ENCODE data around the gene SGO2.
A peak's percentile ranks its signal among the peaks of the same experiment; 100 is the strongest.

Gene SGO2

GRCh38 chr2:200525066-200525465 is 941 bp upstream of the SGO2 start:
- peak overlapping the region; percentile 97 for H2AFZ ChIP-seq (ENCODE audit: low read length)
- H3K4me3 ChIP-seq (ENCODE audit: low read length): peak overlapping the region; percentile 83; the same call in 1 of the 2 replicates
- H3K9ac ChIP-seq (ENCODE audit: low read length): peak overlapping the region; percentile 37; the same call in 1 of the 2 replicates
- H3K4me1 ChIP-seq (ENCODE audit: low read length): peaks cover 5% of the 10 kb centered on the region; the same call in 1 of the 2 replicates
- peak overlapping the region; percentile 92 for H3K4me2 ChIP-seq (ENCODE audit: low read depth, low read length)
- no peak overlapping the region for H3K27ac ChIP-seq (ENCODE audit: low read length)
- no peak for TF ChIP-seq EZH2 (optimal IDR thresholded peaks at IDR 0.05; ENCODE audit: low read depth, low read length)
- no peak for TF ChIP-seq EZH2phosphoT487 (IDR thresholded peaks at IDR 0.05; ENCODE audit: low read length)
- TF ChIP-seq CTCF (IDR thresholded peaks at IDR 0.05; ENCODE audit: low read length): no peak
- no peaks in the 10 kb centered on the region for H3K36me3 ChIP-seq (replicated peaks; ENCODE audit: insufficient read depth, low read length)
- H3F3A ChIP-seq (ENCODE audit: insufficient read depth, low read length): peaks cover 6% of the 10 kb centered on the region; the same call in 1 of the 2 replicates
- H3K9me2 ChIP-seq (replicated peaks; ENCODE audit: insufficient read depth, low read length): no peaks in the 10 kb centered on the region
- no peaks in the 10 kb centered on the region for H3K9me3 ChIP-seq (replicated peaks; ENCODE audit: insufficient read depth, low read length)
- no peaks in the 10 kb centered on the region; the same call in 1 of the 2 replicates for H3K27me3 ChIP-seq (replicated peaks; ENCODE audit: insufficient read depth, low read length)
- DNase-seq: no peak
- no peaks in the 10 kb centered on the region for H4K20me1 ChIP-seq (ENCODE audit: insufficient read depth, low read length)
- peaks cover 37% of the 10 kb centered on the region for H3K79me2 ChIP-seq (ENCODE audit: low read length)

DNA sequence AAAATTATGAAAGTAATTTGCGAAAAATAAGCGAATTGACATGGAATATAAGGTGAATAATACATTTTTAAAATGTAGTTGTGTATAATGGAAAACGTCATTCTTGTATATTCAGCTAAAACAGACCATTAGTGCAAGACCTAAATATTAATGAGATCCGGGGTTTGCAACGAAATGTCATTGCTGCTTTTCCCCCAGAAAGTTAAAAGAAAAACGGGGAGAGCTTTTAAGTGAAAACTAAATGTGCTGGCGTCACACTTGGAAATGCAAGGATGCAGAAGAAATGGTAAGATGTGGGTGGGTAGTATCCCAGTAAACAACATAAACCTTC is 491 bp upstream of the SGO2 start:
- Histone ChIP-seq H3K27me3 (replicated peaks; ENCODE audit: insufficient read depth, low read length) (no peaks in the 10 kb centered on the region; the same call in 1 of the 2 replicates), H4K20me1 (ENCODE audit: insufficient read depth, low read length) (no peaks in the 10 kb centered on the region), H3F3A (ENCODE audit: insufficient read depth, low read length) (peaks cover 6% of the 10 kb centered on the region; the same call in 1 of the 2 replicates), H3K79me2 (ENCODE audit: low read length) (peaks cover 42% of the 10 kb centered on the region), H3K4me3 (ENCODE audit: low read length) (peak overlapping the region; percentile 83), H3K9ac (ENCODE audit: low read length) (peak overlapping the region; percentile 37; the same call in 1 of the 2 replicates), H3K9me3 (replicated peaks; ENCODE audit: insufficient read depth, low read length) (no peaks in the 10 kb centered on the region), H3K36me3 (replicated peaks; ENCODE audit: insufficient read depth, low read length) (no peaks in the 10 kb centered on the region), H3K27ac (ENCODE audit: low read length) (peak overlapping the region; percentile 7; the same call in 1 of the 2 replicates), H2AFZ (ENCODE audit: low read length) (peak overlapping the region; percentile 97), H3K9me2 (replicated peaks; ENCODE audit: insufficient read depth, low read length) (no peaks in the 10 kb centered on the region), H3K4me1 (ENCODE audit: low read length) (peaks cover 5% of the 10 kb centered on the region; the same call in 1 of the 2 replicates), H3K4me2 (ENCODE audit: low read depth, low read length) (peak overlapping the region; percentile 92)
- DNase-seq: no peak
- TF ChIP-seq CTCF (IDR thresholded peaks at IDR 0.05; ENCODE audit: low read length) (no peak), EZH2 (optimal IDR thresholded peaks at IDR 0.05; ENCODE audit: low read depth, low read length) (no peak), EZH2phosphoT487 (IDR thresholded peaks at IDR 0.05; ENCODE audit: low read length) (no peak)

DNA sequence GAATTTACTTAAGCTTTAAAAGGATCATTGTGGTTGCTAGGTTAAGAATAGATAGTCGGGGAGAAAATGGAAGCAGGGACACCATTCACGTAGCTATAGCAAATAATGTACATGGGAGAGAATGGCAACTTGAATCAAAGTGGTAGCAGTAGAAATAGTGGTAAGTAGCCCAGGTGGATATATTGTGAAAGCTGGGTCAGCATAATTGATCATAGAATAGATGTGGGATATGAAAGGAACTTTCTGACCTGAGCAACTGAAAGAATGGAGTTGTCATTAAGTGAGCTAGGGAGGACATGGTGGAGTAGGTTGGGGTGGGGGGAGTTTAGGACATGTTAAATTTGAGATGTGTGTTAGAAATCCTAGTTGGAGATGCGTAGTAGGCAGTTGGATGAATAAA is 2.2 kb downstream of the SGO2 start:
- H3K27me3 ChIP-seq (replicated peaks; ENCODE audit: insufficient read depth, low read length): no peaks in the 10 kb centered on the region; the same call in 1 of the 2 replicates
- H2AFZ ChIP-seq (ENCODE audit: low read length): no peak overlapping the region
- no peak for TF ChIP-seq EZH2 (optimal IDR thresholded peaks at IDR 0.05; ENCODE audit: low read depth, low read length)
- H3K4me2 ChIP-seq (ENCODE audit: low read depth, low read length): no peak overlapping the region
- no peaks in the 10 kb centered on the region for H3K9me2 ChIP-seq (replicated peaks; ENCODE audit: insufficient read depth, low read length)
- H3K9ac ChIP-seq (ENCODE audit: low read length): no peak overlapping the region
- peaks cover 65% of the 10 kb centered on the region for H3K79me2 ChIP-seq (ENCODE audit: low read length)
- peaks cover 6% of the 10 kb centered on the region; the same call in 1 of the 2 replicates for H3F3A ChIP-seq (ENCODE audit: insufficient read depth, low read length)
- no peaks in the 10 kb centered on the region for H3K36me3 ChIP-seq (replicated peaks; ENCODE audit: insufficient read depth, low read length)
- no peaks in the 10 kb centered on the region for H4K20me1 ChIP-seq (ENCODE audit: insufficient read depth, low read length)
- no peak overlapping the region for H3K4me3 ChIP-seq (ENCODE audit: low read length)
- H3K9me3 ChIP-seq (replicated peaks; ENCODE audit: insufficient read depth, low read length): no peaks in the 10 kb centered on the region
- peaks cover 5% of the 10 kb centered on the region; the same call in 1 of the 2 replicates for H3K4me1 ChIP-seq (ENCODE audit: low read length)
- no peak for DNase-seq
- H3K27ac ChIP-seq (ENCODE audit: low read length): no peak overlapping the region

DNA sequence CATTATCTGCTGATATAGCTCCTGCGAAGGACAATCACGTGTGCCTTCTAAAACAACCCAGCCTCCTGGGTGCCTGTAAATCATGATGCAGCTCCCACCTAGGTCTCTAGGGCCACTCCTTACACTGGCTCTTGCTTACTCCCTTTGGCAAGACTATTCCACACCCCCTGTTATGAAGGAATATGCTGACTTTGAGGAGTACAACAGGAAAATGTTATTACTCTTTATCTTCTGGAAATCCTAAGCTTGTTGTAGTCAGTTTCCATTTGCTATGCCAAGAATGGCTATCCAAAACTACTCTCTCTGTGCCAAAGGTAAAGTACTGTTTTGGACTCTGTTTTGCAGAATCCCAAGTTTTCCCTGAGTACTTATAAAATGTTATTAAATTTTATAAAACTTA is 7.7 kb downstream of the SGO2 start:
- H3F3A ChIP-seq (ENCODE audit: insufficient read depth, low read length): no peaks in the 10 kb centered on the region
- no peaks in the 10 kb centered on the region for H3K27me3 ChIP-seq (replicated peaks; ENCODE audit: insufficient read depth, low read length)
- H3K36me3 ChIP-seq (replicated peaks; ENCODE audit: insufficient read depth, low read length): no peaks in the 10 kb centered on the region; the same call in 1 of the 2 replicates
- H3K9me3 ChIP-seq (replicated peaks; ENCODE audit: insufficient read depth, low read length): no peaks in the 10 kb centered on the region
- DNase-seq: no peak
- no peak overlapping the region for H3K4me3 ChIP-seq (ENCODE audit: low read length)
- peaks cover 45% of the 10 kb centered on the region for H3K79me2 ChIP-seq (ENCODE audit: low read length)
- H2AFZ ChIP-seq (ENCODE audit: low read length): no peak overlapping the region
- TF ChIP-seq EZH2 (optimal IDR thresholded peaks at IDR 0.05; ENCODE audit: low read depth, low read length): no peak
- H3K9me2 ChIP-seq (replicated peaks; ENCODE audit: insufficient read depth, low read length): no peaks in the 10 kb centered on the region
- H3K9ac ChIP-seq (ENCODE audit: low read length): no peak overlapping the region
- no peaks in the 10 kb centered on the region for H4K20me1 ChIP-seq (ENCODE audit: insufficient read depth, low read length)
- H3K4me2 ChIP-seq (ENCODE audit: low read depth, low read length): no peak overlapping the region
- no peaks in the 10 kb centered on the region for H3K4me1 ChIP-seq (ENCODE audit: low read length)
- H3K27ac ChIP-seq (ENCODE audit: low read length): no peak overlapping the region

Measured in MM.1S (cell line).